PFSK-1 (cell line): ENCODE results near the gene DOC2A.

Experiments
- FOXP2 ChIP-seq: optimal IDR thresholded peaks from 2 replicates; pipeline ENCODE3; 2011; ENCODE audit warnings: borderline replicate concordance, control low read depth, inconsistent platforms; ENCODE audit not compliant: insufficient read depth; ENCODE audit errors: extremely low read length, extremely low read depth
- POLR2AphosphoS5 ChIP-seq: IDR thresholded peaks from 2 replicates; pipeline ENCODE4 v1.6.1; 2012; ENCODE audit warnings: low read depth, mild to moderate bottlenecking, control low read depth, low read length, moderate library complexity
- SIN3A ChIP-seq: IDR thresholded peaks from 2 replicates; pipeline ENCODE4 v1.6.1; 2012; ENCODE audit warnings: mild to moderate bottlenecking, low read length, moderate library complexity, borderline replicate concordance; ENCODE audit not compliant: insufficient read depth
- TAF1 ChIP-seq: IDR thresholded peaks from 2 replicates; pipeline ENCODE4 v1.6.1; 2012; ENCODE audit warnings: low read length, control low read depth, borderline replicate concordance; ENCODE audit not compliant: insufficient read depth
- TF ChIP-seq, protein P1 (sequence below), 2 experiments: IDR thresholded peaks; 2 replicates each; pipeline versions ENCODE4 v1.6.1 to v1.8.0; 2011 to 2012; ENCODE audit warnings: low read depth in 2 of 2, low read length in 2 of 2, control low read depth in 1 of 2, inconsistent platforms in 1 of 2, mild to moderate bottlenecking in 1 of 2, moderate library complexity in 1 of 2; ENCODE audit not compliant: insufficient read depth in 1 of 2

DOC2A gene

GRCh38 chr16:30025574-30025973, 14.7 kb upstream of the DOC2A start:
- TF ChIP-seq, protein P1, sequence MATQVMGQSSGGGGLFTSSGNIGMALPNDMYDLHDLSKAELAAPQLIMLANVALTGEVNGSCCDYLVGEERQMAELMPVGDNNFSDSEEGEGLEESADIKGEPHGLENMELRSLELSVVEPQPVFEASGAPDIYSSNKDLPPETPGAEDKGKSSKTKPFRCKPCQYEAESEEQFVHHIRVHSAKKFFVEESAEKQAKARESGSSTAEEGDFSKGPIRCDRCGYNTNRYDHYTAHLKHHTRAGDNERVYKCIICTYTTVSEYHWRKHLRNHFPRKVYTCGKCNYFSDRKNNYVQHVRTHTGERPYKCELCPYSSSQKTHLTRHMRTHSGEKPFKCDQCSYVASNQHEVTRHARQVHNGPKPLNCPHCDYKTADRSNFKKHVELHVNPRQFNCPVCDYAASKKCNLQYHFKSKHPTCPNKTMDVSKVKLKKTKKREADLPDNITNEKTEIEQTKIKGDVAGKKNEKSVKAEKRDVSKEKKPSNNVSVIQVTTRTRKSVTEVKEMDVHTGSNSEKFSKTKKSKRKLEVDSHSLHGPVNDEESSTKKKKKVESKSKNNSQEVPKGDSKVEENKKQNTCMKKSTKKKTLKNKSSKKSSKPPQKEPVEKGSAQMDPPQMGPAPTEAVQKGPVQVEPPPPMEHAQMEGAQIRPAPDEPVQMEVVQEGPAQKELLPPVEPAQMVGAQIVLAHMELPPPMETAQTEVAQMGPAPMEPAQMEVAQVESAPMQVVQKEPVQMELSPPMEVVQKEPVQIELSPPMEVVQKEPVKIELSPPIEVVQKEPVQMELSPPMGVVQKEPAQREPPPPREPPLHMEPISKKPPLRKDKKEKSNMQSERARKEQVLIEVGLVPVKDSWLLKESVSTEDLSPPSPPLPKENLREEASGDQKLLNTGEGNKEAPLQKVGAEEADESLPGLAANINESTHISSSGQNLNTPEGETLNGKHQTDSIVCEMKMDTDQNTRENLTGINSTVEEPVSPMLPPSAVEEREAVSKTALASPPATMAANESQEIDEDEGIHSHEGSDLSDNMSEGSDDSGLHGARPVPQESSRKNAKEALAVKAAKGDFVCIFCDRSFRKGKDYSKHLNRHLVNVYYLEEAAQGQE (IDR thresholded peaks at IDR 0.05; ENCODE audit: insufficient read depth in 1 of 2, low read depth in 2 of 2, low read length in 2 of 2): no peak
- TF ChIP-seq SIN3A: no peak
- TF ChIP-seq FOXP2: no peak
- TF ChIP-seq POLR2AphosphoS5: no peak
- no peak for TF ChIP-seq TAF1

DNA sequence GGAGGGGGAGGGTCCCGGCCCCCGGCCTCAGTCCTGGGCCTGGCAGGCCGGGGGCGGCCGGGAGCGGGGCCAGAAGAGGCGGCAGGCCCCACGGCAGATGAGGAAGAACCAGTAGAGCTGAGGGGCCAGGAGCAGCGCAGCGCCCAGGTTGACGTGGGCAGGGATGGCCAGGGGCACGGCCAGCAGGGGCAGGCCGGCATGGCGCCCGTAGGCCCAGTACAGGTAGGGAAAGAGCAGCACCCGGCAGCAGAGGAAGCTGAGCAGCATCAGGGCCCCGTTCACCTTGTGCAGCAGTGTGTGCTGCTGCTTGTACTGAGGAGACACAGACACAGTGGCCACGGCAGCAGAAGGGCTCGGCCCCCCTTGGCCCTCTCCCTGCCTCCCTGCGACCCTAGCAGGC, 14.3 kb upstream of the DOC2A start:
- TF ChIP-seq, protein P1 (IDR thresholded peaks at IDR 0.05; ENCODE audit: insufficient read depth in 1 of 2, low read depth in 2 of 2, low read length in 2 of 2): no peak
- TF ChIP-seq TAF1: no peak
- TF ChIP-seq FOXP2: no peak
- TF ChIP-seq SIN3A: no peak
- no peak for TF ChIP-seq POLR2AphosphoS5

GRCh38 chr16:30024451-30024850, 13.6 kb upstream of the DOC2A start:
- TF ChIP-seq SIN3A: no peak
- TF ChIP-seq, protein P1 (IDR thresholded peaks at IDR 0.05; ENCODE audit: insufficient read depth in 1 of 2, low read depth in 2 of 2, low read length in 2 of 2): no peak
- TF ChIP-seq TAF1: no peak
- no peak for TF ChIP-seq FOXP2
- TF ChIP-seq POLR2AphosphoS5: no peak

GRCh38 chr16:30023586-30023985, 12.8 kb upstream of the DOC2A start:
- TF ChIP-seq SIN3A (no peak), TAF1 (no peak)

- TF ChIP-seq SIN3A (no peak), FOXP2 (no peak), POLR2AphosphoS5 (no peak), TAF1 (no peak)
- TF ChIP-seq, protein P1 (IDR thresholded peaks at IDR 0.05; ENCODE audit: insufficient read depth in 1 of 2, low read depth in 2 of 2, low read length in 2 of 2): no peak
Measured at GRCh38 chr16:30022887-30023286, 12.1 kb upstream of the DOC2A start, which contains the start of gene C16orf92. Gene C16orf92 (plus strand): TSS chr16:30023198. CDS start chr16:30023341, 143 bp downstream.
